Measurements from ENCODE around the gene ADAMTSL5.

DNA sequence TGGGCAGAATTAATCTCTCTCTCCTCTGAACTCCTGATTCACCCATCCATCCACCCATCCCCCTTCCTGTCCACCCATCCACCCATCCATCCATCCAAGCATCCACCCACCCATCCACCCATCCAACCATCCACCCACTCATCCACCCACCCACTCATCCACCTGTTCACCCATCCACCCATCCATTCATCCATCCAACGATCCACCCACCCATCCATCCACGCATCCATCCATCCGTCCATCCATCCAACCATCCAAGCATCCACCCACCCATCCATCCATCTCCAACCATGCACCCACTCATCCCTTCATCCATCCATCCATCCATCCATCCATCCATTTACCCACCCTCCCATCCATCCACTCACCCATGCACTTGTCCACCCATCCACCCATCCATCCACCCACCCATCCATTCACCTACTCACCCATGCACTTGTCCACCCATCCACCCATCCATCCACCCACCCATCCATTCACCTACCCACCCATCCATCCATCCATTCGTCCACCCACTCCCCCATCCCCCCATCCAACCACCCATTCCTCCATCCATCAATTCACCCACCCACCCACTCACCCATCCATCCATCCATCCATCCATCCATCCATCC lies 36.6 kb upstream of the ADAMTSL5 start:
- TF ChIP-seq POLR2AphosphoS5 (IDR thresholded peaks at IDR 0.05; ENCODE audit: borderline replicate concordance, low read depth, low read length): no peak
- TF ChIP-seq EZH2 (IDR thresholded peaks at IDR 0.05): no peak
- TF ChIP-seq FOXP2 (optimal IDR thresholded peaks at IDR 0.05; ENCODE audit: control extremely low read depth, extremely low read length, insufficient read depth): no peak

Data from SK-N-MC (cell line).